Activated T-cell treated with anti-CD3 and anti-CD28 coated beads, Interleukin-2, amount 50 U/mL, for 72 hours (primary cell): ENCODE measurements around the gene PIK3C3. TPM values are rescaled to one million over a fixed set of nuclear protein-coding genes. Genes with fewer than 3 reads are reported as not detected.

ENCODE experiments used
- ATAC-seq, 2 donors: fragments of 150-1000 bp; cut with Tn5 transposase; replicated peaks in 1 of 2; 2 replicates each; pipeline ENCODE4 v1.10.0; 2021; ENCODE audit warnings: moderate library complexity in 2 of 2, mild to moderate bottlenecking in 1 of 2
- DNase-seq, 2 donors: peaks; one replicate each; pipeline ENCODE4 v3.0.0; 2021 to 2022; ENCODE audit warnings: mixed read lengths in 1 of 2
- H3K27ac Mint-ChIP-seq: one replicate; pipeline ENCODE4 v1.8.0; 2022; ENCODE audit warnings: mild to moderate bottlenecking, moderate library complexity, mixed read lengths
- H3K27me3 Mint-ChIP-seq: one replicate; pipeline ENCODE4 v1.8.0; 2022; ENCODE audit warnings: low read depth, mixed read lengths
- H3K36me3 Mint-ChIP-seq, 2 donors: one replicate each; pipeline ENCODE4 v1.8.0; 2022; ENCODE audit warnings: mixed read lengths in 2 of 2, mild to moderate bottlenecking in 1 of 2; ENCODE audit not compliant: insufficient read depth in 2 of 2
- H3K4me1 Mint-ChIP-seq: one replicate; pipeline ENCODE4 v1.8.0; 2022; ENCODE audit warnings: low read depth, mixed read lengths
- H3K4me3 Mint-ChIP-seq, 2 donors: one replicate each; pipeline ENCODE4 v1.8.0; 2022; ENCODE audit warnings: mild to moderate bottlenecking in 2 of 2, mixed read lengths in 2 of 2, moderate library complexity in 2 of 2
- H3K9me3 Mint-ChIP-seq, 2 donors: one replicate each; pipeline ENCODE4 v1.8.0; 2022; ENCODE audit warnings: mixed read lengths in 2 of 2
- total RNA-seq, 2 donors: library from RNA; stranded (reverse); gene quantifications; one replicate each; pipeline ENCODE4 v1.2.3, GENCODE V29; 2022

The PIK3C3 gene
- total RNA-seq, 2 donors from 2014 or later: 52.0 to 55.9 TPM

- Mint-ChIP-seq H3K9me3 (no peaks in the 10 kb centered on the region), H3K4me3 (no peak overlapping the region), H3K27me3 (peaks cover 19% of the 10 kb centered on the region), H3K27ac (no peak overlapping the region), H3K4me1 (no peaks in the 10 kb centered on the region), H3K36me3 (no peaks in the 10 kb centered on the region)
- ATAC-seq (peak in 1 of 2 donors; percentile 43), DNase-seq (no peak)
These were observed 16.6 kb upstream of the PIK3C3 start for GRCh38 chr18:41938445-41938844.

- Mint-ChIP-seq H3K36me3 (no peaks in the 10 kb centered on the region), H3K27me3 (peaks cover 19% of the 10 kb centered on the region), H3K9me3 (no peaks in the 10 kb centered on the region), H3K4me1 (no peaks in the 10 kb centered on the region), H3K4me3 (no peak overlapping the region), H3K27ac (no peak overlapping the region)
- DNase-seq: no peak
- ATAC-seq: no peak
These were observed 15.7 kb upstream of the PIK3C3 start for GRCh38 chr18:41939326-41939725.

GRCh38 chr18:41940506-41941215 lies 14.4 kb upstream of the PIK3C3 start:
- no peak for ATAC-seq
- H3K36me3 Mint-ChIP-seq: no peaks in the 10 kb centered on the region
- DNase-seq: no peak
- no peaks in the 10 kb centered on the region for H3K4me1 Mint-ChIP-seq
- H3K4me3 Mint-ChIP-seq: no peak overlapping the region
- H3K27ac Mint-ChIP-seq: no peak overlapping the region
- no peaks in the 10 kb centered on the region for H3K9me3 Mint-ChIP-seq
- peaks cover 29% of the 10 kb centered on the region for H3K27me3 Mint-ChIP-seq

- ATAC-seq (no peak), DNase-seq (no peak)
- peaks cover 11% of the 10 kb centered on the region for H3K4me1 Mint-ChIP-seq
These were observed 12.8 kb upstream of the PIK3C3 start for GRCh38 chr18:41942254-41942653.

GRCh38 chr18:41948544-41949110 lies 6.4 kb upstream of the PIK3C3 start:
- peaks cover 20% of the 10 kb centered on the region for H3K27me3 Mint-ChIP-seq
- DNase-seq: no peak
- H3K4me1 Mint-ChIP-seq: peaks cover 28% of the 10 kb centered on the region
- peak overlapping the region; percentile 12 to 48 for H3K4me3 Mint-ChIP-seq
- H3K27ac Mint-ChIP-seq: peak overlapping the region; percentile 41
- H3K9me3 Mint-ChIP-seq: no peaks in the 10 kb centered on the region
- no peaks in the 10 kb centered on the region for H3K36me3 Mint-ChIP-seq
- ATAC-seq: peak in 1 of 2 donors; percentile 26

More at GRCh38 chr18:41942254-41942653, 12.8 kb upstream of the PIK3C3 start:
- Mint-ChIP-seq H3K9me3 (no peaks in the 10 kb centered on the region), H3K27me3 (peaks cover 30% of the 10 kb centered on the region), H3K36me3 (no peaks in the 10 kb centered on the region), H3K27ac (no peak overlapping the region), H3K4me3 (no peak overlapping the region)

DNA sequence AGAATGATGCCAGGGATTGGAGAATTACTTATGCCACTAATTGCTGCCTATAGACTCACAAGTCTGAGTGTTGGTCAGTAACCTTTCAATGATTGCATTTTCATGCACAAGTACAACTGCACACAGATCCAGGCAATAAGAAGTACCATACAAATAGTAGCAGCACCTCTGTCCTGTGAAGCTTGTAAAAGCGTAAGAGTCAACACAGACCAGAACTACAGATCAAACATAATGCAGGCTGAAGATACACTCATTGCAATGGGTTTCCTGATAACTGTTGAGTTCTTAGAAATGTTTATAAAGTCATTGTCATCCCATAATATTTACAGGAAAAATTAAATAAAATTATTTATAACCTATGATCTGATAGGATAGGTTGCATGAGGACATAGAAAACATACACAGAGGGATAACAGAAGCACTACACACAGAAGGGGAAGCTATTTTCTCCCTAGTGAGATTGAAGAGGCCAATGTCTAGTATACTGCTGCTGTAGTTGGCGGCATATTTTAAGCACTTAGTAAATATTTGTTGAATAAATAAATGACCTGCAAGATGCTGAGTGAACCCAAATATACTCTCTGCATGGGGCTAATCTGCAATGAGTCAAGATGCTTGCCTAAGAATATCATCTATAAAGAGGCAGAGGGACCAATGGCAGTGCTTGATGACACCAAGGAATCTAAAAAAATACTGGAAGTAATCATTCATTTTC lies 5.7 kb upstream of the PIK3C3 start:
- Mint-ChIP-seq H3K36me3 (no peaks in the 10 kb centered on the region), H3K4me3 (peak overlapping the region in 1 of 2 donors; percentile 12), H3K9me3 (no peaks in the 10 kb centered on the region), H3K27me3 (peaks cover 15% of the 10 kb centered on the region), H3K27ac (peak overlapping the region; percentile 41), H3K4me1 (peaks cover 28% of the 10 kb centered on the region)
- ATAC-seq: no peak
- DNase-seq: no peak

DNA sequence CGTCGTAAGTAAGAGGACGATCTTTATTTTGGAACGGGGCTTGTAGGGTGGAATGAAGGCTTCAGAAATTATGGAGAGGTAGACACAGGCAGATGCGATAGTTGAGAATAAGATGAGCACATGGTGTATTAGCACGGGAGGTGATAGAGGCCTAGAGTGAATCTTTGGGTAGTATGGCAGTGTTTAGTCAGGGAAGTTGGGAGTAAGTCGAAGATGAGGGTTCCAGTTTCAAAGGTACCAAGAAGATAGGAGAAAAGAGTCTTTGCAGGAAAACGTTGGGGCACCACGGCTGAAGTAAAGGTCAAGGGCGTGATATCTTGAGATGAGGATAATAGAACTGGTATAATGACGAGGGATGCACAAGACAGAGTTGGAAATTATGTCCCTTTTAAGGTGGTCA lies 654 bp downstream of the PIK3C3 start:
- Mint-ChIP-seq H3K4me1 (peaks cover 31% of the 10 kb centered on the region), H3K9me3 (no peaks in the 10 kb centered on the region), H3K27me3 (no peaks in the 10 kb centered on the region), H3K36me3 (peaks cover 10 to 22% of the 10 kb centered on the region in 2 donors), H3K27ac (peak overlapping the region; percentile 99), H3K4me3 (peak overlapping the region; percentile 91 to 100)
- ATAC-seq (no peak), DNase-seq (no peak)

DNA sequence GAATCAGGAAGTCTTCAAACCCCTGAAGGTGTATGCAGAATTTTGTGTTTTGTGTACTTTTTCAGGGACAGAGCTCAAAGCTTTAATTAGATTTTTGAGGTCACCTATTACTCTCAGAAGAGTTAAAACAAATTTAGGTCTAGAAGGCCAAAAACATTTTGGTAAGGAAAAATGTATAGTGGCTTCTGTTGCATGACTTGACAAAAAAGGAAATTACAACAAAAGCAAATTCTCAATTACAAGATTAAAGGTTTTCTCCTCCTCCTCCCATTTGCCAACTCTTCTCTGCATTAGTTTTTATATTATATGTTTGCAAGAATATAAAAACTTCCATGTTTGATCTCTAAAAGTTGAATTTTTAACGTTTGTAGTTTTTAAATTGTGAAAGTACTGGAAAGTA lies 4.0 kb downstream of the PIK3C3 start:
- Mint-ChIP-seq H3K36me3 (peaks cover 10 to 29% of the 10 kb centered on the region in 2 donors), H3K27ac (no peak overlapping the region), H3K9me3 (no peaks in the 10 kb centered on the region), H3K4me1 (peaks cover 39% of the 10 kb centered on the region), H3K4me3 (no peak overlapping the region), H3K27me3 (no peaks in the 10 kb centered on the region)
- DNase-seq (no peak), ATAC-seq (no peak)

DNA sequence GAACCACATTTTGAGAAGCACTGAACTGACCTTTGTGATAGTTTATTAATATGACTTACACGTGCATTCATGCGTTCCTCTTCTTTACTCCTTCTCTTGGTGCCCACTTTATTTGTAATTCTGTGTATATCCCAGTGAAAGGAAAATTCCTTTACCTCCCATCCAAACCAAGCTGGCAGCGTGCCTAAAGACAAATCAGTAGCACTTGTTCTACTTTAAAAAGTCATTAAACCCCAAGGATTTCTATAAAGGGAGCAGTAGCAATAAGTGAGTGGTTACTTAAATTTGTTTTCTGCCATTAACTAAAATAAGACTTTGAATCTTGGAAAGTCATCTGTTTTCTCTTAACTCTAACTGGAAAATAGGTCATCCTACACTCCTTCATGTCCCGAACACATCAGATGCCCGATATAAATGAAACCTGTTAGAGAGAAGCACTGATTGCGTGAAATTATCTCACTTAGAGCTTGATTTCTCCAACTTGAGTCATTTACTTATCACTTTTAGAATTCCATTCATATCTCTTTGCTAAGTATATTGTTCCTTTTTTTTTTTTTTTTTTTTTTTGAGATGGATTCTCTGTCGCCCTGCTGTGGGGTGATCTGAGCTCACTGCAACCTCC lies 10.7 kb downstream of the PIK3C3 start:
- DNase-seq: no peak
- no peaks in the 10 kb centered on the region for H3K9me3 Mint-ChIP-seq
- no peaks in the 10 kb centered on the region for H3K27me3 Mint-ChIP-seq
- H3K27ac Mint-ChIP-seq: no peak overlapping the region
- H3K4me3 Mint-ChIP-seq: no peak overlapping the region
- peaks cover 14% of the 10 kb centered on the region for H3K4me1 Mint-ChIP-seq
- H3K36me3 Mint-ChIP-seq: peaks cover 0 to 30% of the 10 kb centered on the region in 2 donors
- no peak for ATAC-seq

- Mint-ChIP-seq H3K27me3 (no peaks in the 10 kb centered on the region), H3K36me3 (peaks cover 0 to 31% of the 10 kb centered on the region in 2 donors), H3K4me1 (peaks cover 12% of the 10 kb centered on the region), H3K9me3 (no peaks in the 10 kb centered on the region), H3K4me3 (no peak overlapping the region), H3K27ac (no peak overlapping the region)
- ATAC-seq: no peak
- DNase-seq: no peak
These were observed 11.9 kb downstream of the PIK3C3 start for GRCh38 chr18:41966943-41967342.

DNA sequence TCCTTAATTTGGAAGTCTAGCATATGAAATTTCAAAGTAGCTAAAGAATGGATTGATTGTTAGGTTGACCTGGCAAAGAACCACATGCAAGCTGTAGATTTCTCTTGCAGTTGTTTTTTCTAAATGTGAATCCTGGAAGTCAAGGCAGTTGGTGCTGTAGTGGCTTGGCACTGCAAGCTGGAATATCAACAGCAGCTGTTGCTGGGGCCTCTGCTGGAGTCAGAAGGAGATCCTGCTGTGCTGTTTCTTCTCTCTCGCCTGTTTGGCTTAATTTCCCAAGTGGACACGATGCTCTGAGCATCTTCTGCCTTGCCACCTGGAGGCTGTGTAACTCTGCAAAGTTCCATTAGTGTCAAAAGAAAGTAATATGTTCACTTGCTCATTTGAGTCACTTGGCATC lies 12.6 kb downstream of the PIK3C3 start:
- Mint-ChIP-seq H3K9me3 (no peaks in the 10 kb centered on the region), H3K4me3 (no peak overlapping the region), H3K27ac (no peak overlapping the region), H3K36me3 (peaks cover 0 to 31% of the 10 kb centered on the region in 2 donors), H3K27me3 (no peaks in the 10 kb centered on the region), H3K4me1 (peaks cover 20% of the 10 kb centered on the region)
- ATAC-seq (no peak), DNase-seq (no peak)

DNA sequence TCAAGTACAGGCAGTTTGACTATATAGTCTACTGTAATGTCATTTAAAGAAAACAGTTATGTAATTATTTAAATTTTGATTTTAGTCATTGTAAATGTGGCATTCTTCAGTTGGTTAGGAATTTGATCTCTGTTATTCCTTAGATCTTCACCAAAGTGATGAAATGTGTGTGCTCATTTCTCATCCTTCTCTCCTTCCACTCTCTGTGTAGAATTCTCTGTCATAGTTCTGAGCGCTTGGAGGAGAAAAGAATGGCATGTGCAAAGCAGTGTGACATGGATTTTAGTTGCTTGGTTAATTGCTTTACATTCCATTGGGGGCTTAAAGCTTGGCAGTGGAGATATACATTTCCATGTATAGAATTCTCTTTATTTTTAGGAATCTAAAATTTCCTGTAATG lies 14.8 kb downstream of the PIK3C3 start:
- H3K4me3 Mint-ChIP-seq: no peak overlapping the region
- H3K27me3 Mint-ChIP-seq: no peaks in the 10 kb centered on the region
- no peaks in the 10 kb centered on the region for H3K9me3 Mint-ChIP-seq
- H3K27ac Mint-ChIP-seq: no peak overlapping the region
- no peak for DNase-seq
- H3K4me1 Mint-ChIP-seq: peaks cover 28% of the 10 kb centered on the region
- ATAC-seq: no peak
- H3K36me3 Mint-ChIP-seq: peaks cover 0 to 24% of the 10 kb centered on the region in 2 donors
